ENCODE results near the gene TMEM50B.

Gene TMEM50B

GRCh38 chr21:33430858-33431257 lies 48.9 kb downstream of the TMEM50B start:
- Histone ChIP-seq H3K27me3 (ENCODE audit: insufficient read depth, poor library complexity, severe bottlenecking) (no peaks in the 10 kb centered on the region), H3K27ac (replicated peaks) (no peak overlapping the region), H3K4me3 (replicated peaks; ENCODE audit: insufficient read depth, low read length) (no peak overlapping the region)
- TF ChIP-seq SPI1 (IDR thresholded peaks at IDR 0.05; ENCODE audit: borderline replicate concordance, low read depth), result no peak
- TF ChIP-seq GABPA (IDR thresholded peaks at IDR 0.05; ENCODE audit: low read depth), result no peak
- no peak for TF ChIP-seq POLR2AphosphoS5 (IDR thresholded peaks at IDR 0.05; ENCODE audit: low read depth)
- no peak for TF ChIP-seq REST (IDR thresholded peaks at IDR 0.05; ENCODE audit: insufficient replicate concordance, low read depth)
- no peak for TF ChIP-seq CTCF (IDR thresholded peaks at IDR 0.05; ENCODE audit: insufficient read depth, low read length)
- DNase-seq (ENCODE audit: low read depth in 1 of 2, low spot score in 1 of 2), result no peak

- DNase-seq (ENCODE audit: low read depth in 1 of 2, low spot score in 1 of 2), result no peak
Measured at GRCh38 chr21:33428669-33429068, 51.1 kb downstream of the TMEM50B start.

GRCh38 chr21:33427051-33427450 lies 52.7 kb downstream of the TMEM50B start:
- DNase-seq (ENCODE audit: low read depth in 1 of 2, low spot score in 1 of 2), result no peak
- H3K27ac ChIP-seq (replicated peaks), result no peak overlapping the region
- H3K4me3 ChIP-seq (replicated peaks; ENCODE audit: insufficient read depth, low read length), result no peak overlapping the region
- H3K27me3 ChIP-seq (ENCODE audit: insufficient read depth, poor library complexity, severe bottlenecking), result no peaks in the 10 kb centered on the region
- TF ChIP-seq POLR2AphosphoS5 (IDR thresholded peaks at IDR 0.05; ENCODE audit: low read depth) (no peak), GABPA (IDR thresholded peaks at IDR 0.05; ENCODE audit: low read depth) (no peak), REST (IDR thresholded peaks at IDR 0.05; ENCODE audit: insufficient replicate concordance, low read depth) (no peak), CTCF (IDR thresholded peaks at IDR 0.05; ENCODE audit: insufficient read depth, low read length) (no peak), SPI1 (IDR thresholded peaks at IDR 0.05; ENCODE audit: borderline replicate concordance, low read depth) (no peak)

More at GRCh38 chr21:33428669-33429068, 51.1 kb downstream of the TMEM50B start:
- TF ChIP-seq CTCF (IDR thresholded peaks at IDR 0.05; ENCODE audit: insufficient read depth, low read length) (no peak), REST (IDR thresholded peaks at IDR 0.05; ENCODE audit: insufficient replicate concordance, low read depth) (no peak), SPI1 (IDR thresholded peaks at IDR 0.05; ENCODE audit: borderline replicate concordance, low read depth) (no peak), POLR2AphosphoS5 (IDR thresholded peaks at IDR 0.05; ENCODE audit: low read depth) (no peak), GABPA (IDR thresholded peaks at IDR 0.05; ENCODE audit: low read depth) (no peak)
- H3K4me3 ChIP-seq (replicated peaks; ENCODE audit: insufficient read depth, low read length), result no peak overlapping the region
- H3K27me3 ChIP-seq (ENCODE audit: insufficient read depth, poor library complexity, severe bottlenecking), result no peaks in the 10 kb centered on the region
- H3K27ac ChIP-seq (replicated peaks), result no peak overlapping the region
